Activated T-cell treated with anti-CD3 and anti-CD28 coated beads for 1 hour (primary cell): ENCODE data around the gene PAX7.

Experiments used
- DNase-seq: peaks from one replicate; pipeline ENCODE4 v3.0.0-alpha.2; 2020; ENCODE audit warnings: low read depth

PAX7 gene

GRCh38 chr1:18641005-18641941 is 10.6 kb downstream of the PAX7 start:
- no peak for DNase-seq

- DNase-seq = no peak
Measured at GRCh38 chr1:18642278-18643095, 11.8 kb downstream of the PAX7 start.

GRCh38 chr1:18643154-18644012 is 12.7 kb downstream of the PAX7 start:
- no peak for DNase-seq

GRCh38 chr1:18644013-18644399 is 13.4 kb downstream of the PAX7 start:
- DNase-seq = no peak

- DNase-seq = no peak
Measured at GRCh38 chr1:18644446-18644845, 13.8 kb downstream of the PAX7 start.

GRCh38 chr1:18644973-18645746 is 14.5 kb downstream of the PAX7 start:
- no peak for DNase-seq

- no peak for DNase-seq
Measured at GRCh38 chr1:18645747-18646090, 15.1 kb downstream of the PAX7 start.

- no peak for DNase-seq
Measured at GRCh38 chr1:18646091-18646785, 15.6 kb downstream of the PAX7 start.

GRCh38 chr1:18646786-18647410 is 16.3 kb downstream of the PAX7 start:
- DNase-seq = no peak

GRCh38 chr1:18647681-18648214 is 17.1 kb downstream of the PAX7 start:
- no peak for DNase-seq

GRCh38 chr1:18649693-18650370 is 19.2 kb downstream of the PAX7 start:
- no peak for DNase-seq

- no peak for DNase-seq
Measured at GRCh38 chr1:18651713-18652112, 21.1 kb downstream of the PAX7 start.

GRCh38 chr1:18652791-18653190 is 22.1 kb downstream of the PAX7 start:
- DNase-seq = no peak

- DNase-seq = no peak
Measured at GRCh38 chr1:18653367-18653766, 22.7 kb downstream of the PAX7 start.

GRCh38 chr1:18653916-18654315 is 23.3 kb downstream of the PAX7 start:
- no peak for DNase-seq

- no peak for DNase-seq
Measured at GRCh38 chr1:18654599-18654998, 24.0 kb downstream of the PAX7 start.

- DNase-seq = no peak
Measured at GRCh38 chr1:18657506-18658201, 27.0 kb downstream of the PAX7 start.

- no peak for DNase-seq
Measured at GRCh38 chr1:18658831-18659230, 28.2 kb downstream of the PAX7 start.
